Mucosa of gallbladder (tissue), 1 donor: ENCODE measurements around the gene GPR63. TPM values are rescaled to one million over a fixed set of nuclear protein-coding genes. Genes with fewer than 3 reads are reported as not detected.

ENCODE experiments used
- DNase-seq: peaks from one replicate; pipeline ENCODE4 v3.0.0-alpha.2; 2020; ENCODE audit warnings: low spot score
- total RNA-seq: library from RNA; stranded (reverse); gene quantifications from one replicate; pipeline ENCODE4 v1.2.1, GENCODE V29; 2021
- donor health status: DM: no; HTN: no; CAD: no.

The GPR63 gene
- total RNA-seq, 1 donor from 2014 or later, result 1.6 TPM

GRCh38 chr6:96821034-96821433 is 16.2 kb downstream of the GPR63 start:
- DNase-seq, result no peak

GRCh38 chr6:96816301-96816817 is 20.9 kb downstream of the GPR63 start:
- no peak for DNase-seq

- no peak for DNase-seq
These were observed 22.7 kb downstream of the GPR63 start for GRCh38 chr6:96814625-96815024.

GRCh38 chr6:96812077-96812703 is 25.1 kb downstream of the GPR63 start:
- no peak for DNase-seq

GRCh38 chr6:96811670-96812069 is 25.6 kb downstream of the GPR63 start:
- no peak for DNase-seq

- DNase-seq, result no peak
These were observed 26.1 kb downstream of the GPR63 start for GRCh38 chr6:96811136-96811535.

GRCh38 chr6:96809119-96809518 is 28.2 kb downstream of the GPR63 start:
- DNase-seq, result no peak

- DNase-seq, result no peak
These were observed 34.2 kb downstream of the GPR63 start for GRCh38 chr6:96803106-96803481.

GRCh38 chr6:96795481-96795880 is 41.8 kb downstream of the GPR63 start:
- DNase-seq, result no peak

GRCh38 chr6:96794980-96795379 is 42.3 kb downstream of the GPR63 start:
- no peak for DNase-seq

GRCh38 chr6:96792561-96793190 is 44.6 kb downstream of the GPR63 start:
- no peak for DNase-seq

- DNase-seq, result no peak
These were observed 47.4 kb downstream of the GPR63 start for GRCh38 chr6:96789871-96790270.

- no peak for DNase-seq
These were observed 49.3 kb downstream of the GPR63 start for GRCh38 chr6:96787846-96788580.

GRCh38 chr6:96786336-96786735 is 50.9 kb downstream of the GPR63 start:
- DNase-seq, result no peak

- DNase-seq, result no peak
These were observed 52.6 kb downstream of the GPR63 start for GRCh38 chr6:96784650-96785049.

- no peak for DNase-seq
These were observed 54.0 kb downstream of the GPR63 start for GRCh38 chr6:96783307-96783706.

- no peak for DNase-seq
These were observed 55.7 kb downstream of the GPR63 start for GRCh38 chr6:96781557-96781956.

- no peak for DNase-seq
These were observed 60.2 kb downstream of the GPR63 start for GRCh38 chr6:96777113-96777512.

GRCh38 chr6:96775727-96776400 is 61.4 kb downstream of the GPR63 start:
- no peak for DNase-seq

- no peak for DNase-seq
These were observed 70.5 kb downstream of the GPR63 start for GRCh38 chr6:96766769-96767168.

- no peak for DNase-seq
These were observed 74.7 kb downstream of the GPR63 start for GRCh38 chr6:96762599-96762998.

GRCh38 chr6:96761794-96762193 is 75.5 kb downstream of the GPR63 start:
- DNase-seq, result no peak
